ENCODE results near the gene TRDMT1.

The TRDMT1 gene

DNA sequence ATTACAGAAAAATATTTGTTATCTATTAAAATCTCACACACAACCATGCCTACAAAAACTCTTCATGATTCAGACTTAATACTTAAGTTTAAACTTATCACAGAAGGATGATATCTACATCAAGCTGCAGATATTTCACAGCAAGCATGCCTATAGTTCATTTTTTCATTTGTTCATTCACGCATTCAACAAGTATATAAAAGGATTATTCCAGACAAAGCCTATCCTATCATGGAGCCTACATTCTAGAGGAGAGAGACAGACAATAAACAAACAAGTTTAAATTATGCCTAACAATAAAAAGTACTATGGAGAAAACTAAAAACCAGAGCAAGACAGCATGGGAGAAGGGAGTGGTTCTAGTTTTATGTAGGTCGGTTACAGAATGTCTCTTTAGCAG is 10.9 kb downstream of the TRDMT1 start:
- Histone ChIP-seq H4K91ac (ENCODE audit: low read length) (no peak overlapping the region), H2AFZ (ENCODE audit: low read depth, low read length) (no peak overlapping the region), H2AK5ac (ENCODE audit: low read length, severe bottlenecking) (no peak overlapping the region), H2BK5ac (ENCODE audit: low read depth, low read length, poor library complexity, severe bottlenecking) (no peak overlapping the region), H3K23ac (ENCODE audit: low read length in 2 of 2) (no peak overlapping the region), H3K4ac (ENCODE audit: low read depth in 1 of 2, low read length in 2 of 2) (no peak overlapping the region), H3K18ac (ENCODE audit: low read depth in 1 of 2, low read length in 2 of 2) (no peak overlapping the region), H3K14ac (ENCODE audit: low read length in 2 of 2) (no peak overlapping the region), H3K79me1 (replicated peaks; ENCODE audit: low read length, poor library complexity, severe bottlenecking) (peaks cover 17% of the 10 kb centered on the region), H3K9me3 (ENCODE audit: control insufficient read depth, low read length) (no peaks in the 10 kb centered on the region), H3K36me3 (ENCODE audit: control insufficient read depth in 1 of 2, insufficient read depth in 2 of 2, low read depth in 1 of 2, low read length in 2 of 2) (no peaks in the 10 kb centered on the region), H3K4me2 (ENCODE audit: low read length, poor library complexity, severe bottlenecking) (no peak overlapping the region), H2BK15ac (ENCODE audit: low read depth, poor library complexity, severe bottlenecking) (no peak overlapping the region), H4K8ac (ENCODE audit: low read length) (no peak overlapping the region), H3K4me3 (ENCODE audit: insufficient read depth in 1 of 2, low read depth in 1 of 2, low read length in 2 of 2) (no peak overlapping the region), H3K27me3 (ENCODE audit: control insufficient read depth in 1 of 2, insufficient read depth in 1 of 2, low read length in 2 of 2) (no peaks in the 10 kb centered on the region), H3K27ac (ENCODE audit: low read length, poor library complexity, severe bottlenecking) (no peak overlapping the region), H3K9ac (ENCODE audit: low read length) (no peak overlapping the region), H2BK12ac (ENCODE audit: low read length in 2 of 2) (no peak overlapping the region), H3K4me1 (ENCODE audit: control insufficient read depth, insufficient read depth, low read depth, low read length) (no peaks in the 10 kb centered on the region), H2BK120ac (ENCODE audit: low read depth, low read length) (peak overlapping the region; percentile 11)
- no peak for DNase-seq
- 88% methylated on average over 1 of the region's 2 CpGs for WGBS

- Histone ChIP-seq H2BK120ac (ENCODE audit: low read depth, low read length) (no peak overlapping the region), H2AFZ (ENCODE audit: low read depth, low read length) (no peak overlapping the region)
Observed at GRCh38 chr10:17188644-17189172, 12.8 kb downstream of the TRDMT1 start.

DNA sequence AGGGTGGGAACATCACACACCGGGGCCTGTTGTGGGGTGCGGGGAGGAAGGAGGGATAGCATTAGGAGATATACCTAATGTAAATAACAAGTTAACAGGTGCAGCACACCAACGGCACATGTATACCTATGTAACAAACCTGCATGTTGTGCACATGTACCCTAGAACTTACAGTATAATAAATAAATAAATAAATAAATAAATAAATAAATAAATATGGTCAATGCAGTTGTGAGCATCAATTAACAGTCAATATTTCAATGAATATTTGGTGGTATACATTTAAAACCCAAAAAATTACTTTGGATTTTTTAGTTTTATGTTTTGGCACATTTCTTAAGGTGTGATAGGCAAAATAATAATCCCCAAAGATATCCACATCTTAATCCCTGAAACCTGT is 15.6 kb downstream of the TRDMT1 start:
- no peak overlapping the region for H2AK5ac ChIP-seq (ENCODE audit: low read length, severe bottlenecking)
- no peak overlapping the region for H2BK15ac ChIP-seq (ENCODE audit: low read depth, poor library complexity, severe bottlenecking)
- H2BK5ac ChIP-seq (ENCODE audit: low read depth, low read length, poor library complexity, severe bottlenecking) = no peak overlapping the region
- H3K4ac ChIP-seq (ENCODE audit: low read depth in 1 of 2, low read length in 2 of 2) = no peak overlapping the region
- no peak overlapping the region for H3K14ac ChIP-seq (ENCODE audit: low read length in 2 of 2)
- H2BK120ac ChIP-seq (ENCODE audit: low read depth, low read length) = no peak overlapping the region
- no peak overlapping the region for H4K91ac ChIP-seq (ENCODE audit: low read length)
- H3K4me2 ChIP-seq (ENCODE audit: low read length, poor library complexity, severe bottlenecking) = no peak overlapping the region
- DNase-seq = no peak
- no peak overlapping the region for H3K9ac ChIP-seq (ENCODE audit: low read length)
- 92% methylated on average over 2 of the region's 3 CpGs for WGBS
- H3K27ac ChIP-seq (ENCODE audit: low read length, poor library complexity, severe bottlenecking) = no peak overlapping the region
- no peak overlapping the region for H3K4me3 ChIP-seq (ENCODE audit: insufficient read depth in 1 of 2, low read depth in 1 of 2, low read length in 2 of 2)
- no peaks in the 10 kb centered on the region for H3K36me3 ChIP-seq (ENCODE audit: control insufficient read depth in 1 of 2, insufficient read depth in 2 of 2, low read depth in 1 of 2, low read length in 2 of 2)
- no peak overlapping the region for H3K23ac ChIP-seq (ENCODE audit: low read length in 2 of 2)
- no peak overlapping the region for H2BK12ac ChIP-seq (ENCODE audit: low read length in 2 of 2)
- no peaks in the 10 kb centered on the region for H3K27me3 ChIP-seq (ENCODE audit: control insufficient read depth in 1 of 2, insufficient read depth in 1 of 2, low read length in 2 of 2)
- no peaks in the 10 kb centered on the region for H3K4me1 ChIP-seq (ENCODE audit: control insufficient read depth, insufficient read depth, low read depth, low read length)
- H3K9me3 ChIP-seq (ENCODE audit: control insufficient read depth, low read length) = no peaks in the 10 kb centered on the region
- H4K8ac ChIP-seq (ENCODE audit: low read length) = no peak overlapping the region
- peaks cover 5% of the 10 kb centered on the region for H3K79me1 ChIP-seq (replicated peaks; ENCODE audit: low read length, poor library complexity, severe bottlenecking)
- no peak overlapping the region for H3K18ac ChIP-seq (ENCODE audit: low read depth in 1 of 2, low read length in 2 of 2)
- H2AFZ ChIP-seq (ENCODE audit: low read depth, low read length) = no peak overlapping the region

More at GRCh38 chr10:17188644-17189172, 12.8 kb downstream of the TRDMT1 start:
- Histone ChIP-seq H3K27ac (ENCODE audit: low read length, poor library complexity, severe bottlenecking) (no peak overlapping the region), H3K18ac (ENCODE audit: low read depth in 1 of 2, low read length in 2 of 2) (no peak overlapping the region), H3K9me3 (ENCODE audit: control insufficient read depth, low read length) (no peaks in the 10 kb centered on the region), H3K9ac (ENCODE audit: low read length) (no peak overlapping the region), H3K4ac (ENCODE audit: low read depth in 1 of 2, low read length in 2 of 2) (no peak overlapping the region), H3K27me3 (ENCODE audit: control insufficient read depth in 1 of 2, insufficient read depth in 1 of 2, low read length in 2 of 2) (no peaks in the 10 kb centered on the region), H3K4me2 (ENCODE audit: low read length, poor library complexity, severe bottlenecking) (no peak overlapping the region), H4K8ac (ENCODE audit: low read length) (no peak overlapping the region), H2BK12ac (ENCODE audit: low read length in 2 of 2) (no peak overlapping the region), H3K36me3 (ENCODE audit: control insufficient read depth in 1 of 2, insufficient read depth in 2 of 2, low read depth in 1 of 2, low read length in 2 of 2) (no peaks in the 10 kb centered on the region), H2BK5ac (ENCODE audit: low read depth, low read length, poor library complexity, severe bottlenecking) (no peak overlapping the region), H3K79me1 (replicated peaks; ENCODE audit: low read length, poor library complexity, severe bottlenecking) (peaks cover 17% of the 10 kb centered on the region), H3K23ac (ENCODE audit: low read length in 2 of 2) (no peak overlapping the region), H4K91ac (ENCODE audit: low read length) (no peak overlapping the region), H2BK15ac (ENCODE audit: low read depth, poor library complexity, severe bottlenecking) (no peak overlapping the region), H3K4me1 (ENCODE audit: control insufficient read depth, insufficient read depth, low read depth, low read length) (no peaks in the 10 kb centered on the region), H3K4me3 (ENCODE audit: insufficient read depth in 1 of 2, low read depth in 1 of 2, low read length in 2 of 2) (no peak overlapping the region), H3K14ac (ENCODE audit: low read length in 2 of 2) (no peak overlapping the region), H2AK5ac (ENCODE audit: low read length, severe bottlenecking) (no peak overlapping the region)
- DNase-seq = no peak
- WGBS = 100% methylated on average over 1 of the region's 3 CpGs

DNA sequence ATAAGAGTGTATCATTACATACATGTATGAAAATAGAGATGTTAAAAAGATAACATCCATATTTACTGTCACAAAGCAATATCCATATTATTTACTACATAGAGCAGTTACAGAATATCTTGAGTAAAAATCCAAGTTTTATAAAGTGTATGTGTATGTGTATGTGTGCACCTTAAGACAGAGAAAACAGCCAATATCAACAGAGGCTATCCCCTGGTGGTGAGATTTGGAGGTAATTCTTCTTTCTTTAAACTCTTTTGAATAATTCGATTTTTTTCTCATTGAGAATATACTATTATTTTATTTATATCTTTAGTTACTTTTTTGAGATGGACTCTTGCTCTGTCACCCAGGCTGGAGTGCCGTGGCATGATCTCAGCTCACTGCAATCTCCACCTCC is 18.4 kb downstream of the TRDMT1 start:
- Histone ChIP-seq H2BK120ac (ENCODE audit: low read depth, low read length) (no peak overlapping the region), H3K23ac (ENCODE audit: low read length in 2 of 2) (no peak overlapping the region), H2AFZ (ENCODE audit: low read depth, low read length) (no peak overlapping the region), H3K36me3 (ENCODE audit: control insufficient read depth in 1 of 2, insufficient read depth in 2 of 2, low read depth in 1 of 2, low read length in 2 of 2) (no peaks in the 10 kb centered on the region), H3K4me2 (ENCODE audit: low read length, poor library complexity, severe bottlenecking) (no peak overlapping the region), H3K14ac (ENCODE audit: low read length in 2 of 2) (no peak overlapping the region), H2BK5ac (ENCODE audit: low read depth, low read length, poor library complexity, severe bottlenecking) (no peak overlapping the region), H2BK12ac (ENCODE audit: low read length in 2 of 2) (no peak overlapping the region), H3K4me1 (ENCODE audit: control insufficient read depth, insufficient read depth, low read depth, low read length) (peaks cover 2% of the 10 kb centered on the region), H3K27me3 (ENCODE audit: control insufficient read depth in 1 of 2, insufficient read depth in 1 of 2, low read length in 2 of 2) (no peaks in the 10 kb centered on the region), H4K91ac (ENCODE audit: low read length) (no peak overlapping the region), H4K8ac (ENCODE audit: low read length) (no peak overlapping the region), H3K9ac (ENCODE audit: low read length) (no peak overlapping the region), H3K79me1 (replicated peaks; ENCODE audit: low read length, poor library complexity, severe bottlenecking) (peaks cover 6% of the 10 kb centered on the region), H3K4me3 (ENCODE audit: insufficient read depth in 1 of 2, low read depth in 1 of 2, low read length in 2 of 2) (no peak overlapping the region), H2AK5ac (ENCODE audit: low read length, severe bottlenecking) (no peak overlapping the region), H3K18ac (ENCODE audit: low read depth in 1 of 2, low read length in 2 of 2) (no peak overlapping the region), H3K27ac (ENCODE audit: low read length, poor library complexity, severe bottlenecking) (no peak overlapping the region), H3K4ac (ENCODE audit: low read depth in 1 of 2, low read length in 2 of 2) (no peak overlapping the region), H3K9me3 (ENCODE audit: control insufficient read depth, low read length) (no peaks in the 10 kb centered on the region), H2BK15ac (ENCODE audit: low read depth, poor library complexity, severe bottlenecking) (no peak overlapping the region)
- 77% methylated on average over 1 of the region's 2 CpGs for WGBS
- no peak for DNase-seq

Data from mesenchymal stem cell (in vitro differentiated cells and primary cell).